ENCODE measurements around the gene ICA1.

ICA1 gene

GRCh38 chr7:8175929-8176369 lies 86.0 kb downstream of the ICA1 start:
- peak overlapping the region; percentile 28 for H3K4me3 ChIP-seq (ENCODE audit: low read depth, low read length)

GRCh38 chr7:8172372-8173354 lies 89.3 kb downstream of the ICA1 start:
- H3K4me3 ChIP-seq (ENCODE audit: low read depth, low read length), result no peak overlapping the region
- no peak for TF ChIP-seq CTCF (IDR thresholded peaks at IDR 0.05; ENCODE audit: borderline replicate concordance, insufficient read depth, low read depth, low read length)

More at GRCh38 chr7:8175929-8176369, 86.0 kb downstream of the ICA1 start:
- no peak for TF ChIP-seq CTCF (IDR thresholded peaks at IDR 0.05; ENCODE audit: borderline replicate concordance, insufficient read depth, low read depth, low read length)

- TF ChIP-seq CTCF (IDR thresholded peaks at IDR 0.05; ENCODE audit: borderline replicate concordance, insufficient read depth, low read depth, low read length), result no peak
- no peak overlapping the region for H3K4me3 ChIP-seq (ENCODE audit: low read depth, low read length)
Measured at GRCh38 chr7:8169171-8169570, 92.8 kb downstream of the ICA1 start.

- H3K4me3 ChIP-seq (ENCODE audit: low read depth, low read length), result no peak overlapping the region
Measured at GRCh38 chr7:8168336-8168735, 93.6 kb downstream of the ICA1 start.

GRCh38 chr7:8165150-8165549 lies 96.8 kb downstream of the ICA1 start:
- no peak for TF ChIP-seq CTCF (IDR thresholded peaks at IDR 0.05; ENCODE audit: borderline replicate concordance, insufficient read depth, low read depth, low read length)
- no peak overlapping the region for H3K4me3 ChIP-seq (ENCODE audit: low read depth, low read length)

More at GRCh38 chr7:8168336-8168735, 93.6 kb downstream of the ICA1 start:
- TF ChIP-seq CTCF (IDR thresholded peaks at IDR 0.05; ENCODE audit: borderline replicate concordance, insufficient read depth, low read depth, low read length), result no peak

GRCh38 chr7:8162181-8162580 lies 99.8 kb downstream of the ICA1 start:
- no peak overlapping the region for H3K4me3 ChIP-seq (ENCODE audit: low read depth, low read length)
- TF ChIP-seq CTCF (IDR thresholded peaks at IDR 0.05; ENCODE audit: borderline replicate concordance, insufficient read depth, low read depth, low read length), result no peak

Data from GM12875 (cell line).